Measurements from ENCODE around the gene P2RY6. TPM values are rescaled to one million over a fixed set of nuclear protein-coding genes. Genes with fewer than 3 reads are reported as not detected.

P2RY6 gene
- total RNA-seq, 4 donors from 2014 or later: 0.78 to 2.8 (median 1.1) TPM; not detected in 1

DNA sequence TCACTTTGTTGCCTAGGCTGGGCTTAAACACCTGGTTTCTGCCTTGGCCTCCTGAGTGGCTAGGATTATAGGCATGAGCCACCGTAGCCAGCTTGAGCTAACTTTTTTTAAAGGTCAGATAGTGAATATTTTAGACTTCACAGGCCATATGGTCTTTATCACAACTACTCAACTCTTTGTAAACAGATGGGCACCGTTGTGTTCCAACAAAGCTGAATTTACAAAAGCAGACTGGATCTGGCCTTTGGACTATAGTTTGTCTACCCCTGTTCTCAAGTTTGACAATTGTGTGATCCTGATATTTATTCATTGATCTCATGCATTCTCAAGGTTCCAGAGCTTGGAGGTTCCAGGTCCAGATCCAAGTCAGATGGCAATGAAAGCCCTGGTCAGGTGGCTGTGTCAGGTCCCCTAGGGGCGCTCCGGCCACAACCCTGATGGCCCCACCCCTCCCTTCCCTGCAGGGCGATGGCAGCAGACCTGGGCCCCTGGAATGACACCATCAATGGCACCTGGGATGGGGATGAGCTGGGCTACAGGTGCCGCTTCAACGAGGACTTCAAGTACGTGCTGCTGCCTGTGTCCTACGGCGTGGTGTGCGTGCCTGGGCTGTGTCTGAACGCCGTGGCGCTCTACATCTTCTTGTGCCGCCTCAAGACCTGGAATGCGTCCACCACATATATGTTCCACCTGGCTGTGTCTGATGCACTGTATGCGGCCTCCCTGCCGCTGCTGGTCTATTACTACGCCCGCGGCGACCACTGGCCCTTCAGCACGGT lies 38.3 kb upstream of the P2RY6 start:
- Histone ChIP-seq H3K27ac (peak overlapping the region; percentile 92 to 98 (median 96)), H3K36me3 (peaks cover 0 to 7% of the 10 kb centered on the region in 2 donors), H3K4me3 (no peak overlapping the region), H3K9me3 (no peaks in the 10 kb centered on the region), H3K4me1 (peaks cover 55 to 57% of the 10 kb centered on the region in 2 donors), H3K27me3 (no peaks in the 10 kb centered on the region)
- in situ Hi-C loops (cut with MboI; ENCODE audit: low sequenced_read_pairs in 4 of 4): no loop called here
- TF ChIP-seq, protein P1, sequence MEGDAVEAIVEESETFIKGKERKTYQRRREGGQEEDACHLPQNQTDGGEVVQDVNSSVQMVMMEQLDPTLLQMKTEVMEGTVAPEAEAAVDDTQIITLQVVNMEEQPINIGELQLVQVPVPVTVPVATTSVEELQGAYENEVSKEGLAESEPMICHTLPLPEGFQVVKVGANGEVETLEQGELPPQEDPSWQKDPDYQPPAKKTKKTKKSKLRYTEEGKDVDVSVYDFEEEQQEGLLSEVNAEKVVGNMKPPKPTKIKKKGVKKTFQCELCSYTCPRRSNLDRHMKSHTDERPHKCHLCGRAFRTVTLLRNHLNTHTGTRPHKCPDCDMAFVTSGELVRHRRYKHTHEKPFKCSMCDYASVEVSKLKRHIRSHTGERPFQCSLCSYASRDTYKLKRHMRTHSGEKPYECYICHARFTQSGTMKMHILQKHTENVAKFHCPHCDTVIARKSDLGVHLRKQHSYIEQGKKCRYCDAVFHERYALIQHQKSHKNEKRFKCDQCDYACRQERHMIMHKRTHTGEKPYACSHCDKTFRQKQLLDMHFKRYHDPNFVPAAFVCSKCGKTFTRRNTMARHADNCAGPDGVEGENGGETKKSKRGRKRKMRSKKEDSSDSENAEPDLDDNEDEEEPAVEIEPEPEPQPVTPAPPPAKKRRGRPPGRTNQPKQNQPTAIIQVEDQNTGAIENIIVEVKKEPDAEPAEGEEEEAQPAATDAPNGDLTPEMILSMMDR (IDR thresholded peaks at IDR 0.05 in 4 of 5, conservative IDR thresholded peaks at IDR 0.05 in 1 of 5): no peak
- TF ChIP-seq POLR2A (IDR thresholded peaks at IDR 0.05): no peak
- DNase-seq (peak in 1 of 2 donors; percentile 23), ATAC-seq (no peak)
- intact Hi-C loops (cut with DNase I; ENCODE audit: low total_unique reads): no loop called here

- no peak for ATAC-seq
- DNase-seq: peak in 1 of 2 donors; percentile 67
- Histone ChIP-seq H3K36me3 (peaks cover 0 to 7% of the 10 kb centered on the region in 2 donors), H3K27me3 (no peaks in the 10 kb centered on the region), H3K27ac (peak overlapping the region; percentile 92 to 98 (median 96)), H3K9me3 (no peaks in the 10 kb centered on the region), H3K4me3 (no peak overlapping the region), H3K4me1 (peaks cover 58 to 59% of the 10 kb centered on the region in 2 donors)
- TF ChIP-seq, protein P1 (IDR thresholded peaks at IDR 0.05 in 4 of 5, conservative IDR thresholded peaks at IDR 0.05 in 1 of 5): no peak
- TF ChIP-seq POLR2A (IDR thresholded peaks at IDR 0.05): no peak
- intact Hi-C loops (cut with DNase I; ENCODE audit: low total_unique reads): loop anchor here (5.0 kb wide), 1 partner anchor 143 kb away; the partner anchor contains the start of gene RELT
- in situ Hi-C loops (cut with MboI; ENCODE audit: low sequenced_read_pairs in 4 of 4): no loop called here
These were observed 37.5 kb upstream of the P2RY6 start for GRCh38 chr11:73234471-73235181.

GRCh38 chr11:73235236-73235786 lies 36.8 kb upstream of the P2RY6 start:
- TF ChIP-seq, protein P1 (IDR thresholded peaks at IDR 0.05 in 4 of 5, conservative IDR thresholded peaks at IDR 0.05 in 1 of 5): no peak
- TF ChIP-seq POLR2A (IDR thresholded peaks at IDR 0.05): no peak
- H3K4me1 ChIP-seq: peaks cover 61 to 65% of the 10 kb centered on the region in 2 donors
- ATAC-seq: peak; percentile 3 to 8
- H3K4me3 ChIP-seq: no peak overlapping the region
- intact Hi-C loops (cut with DNase I; ENCODE audit: low total_unique reads) (loop anchor here (5.0 kb wide), 1 partner anchor 142 kb away; the partner anchor contains the start of gene RELT), in situ Hi-C loops (cut with MboI; ENCODE audit: low sequenced_read_pairs in 4 of 4) (no loop called here)
- DNase-seq: peak in 1 of 2 donors; percentile 72
- no peaks in the 10 kb centered on the region for H3K27me3 ChIP-seq
- H3K27ac ChIP-seq: peak overlapping the region; percentile 92 to 98 (median 96)
- no peaks in the 10 kb centered on the region for H3K9me3 ChIP-seq
- peaks cover 0 to 7% of the 10 kb centered on the region in 2 donors for H3K36me3 ChIP-seq

- H3K9me3 ChIP-seq: no peaks in the 10 kb centered on the region
- no peaks in the 10 kb centered on the region for H3K27me3 ChIP-seq
- DNase-seq (peak in 1 of 2 donors; percentile 77), ATAC-seq (peak in 1 of 2 donors; percentile 4)
- peak overlapping the region; percentile 92 to 98 (median 96) for H3K27ac ChIP-seq
- intact Hi-C loops (cut with DNase I; ENCODE audit: low total_unique reads): loop anchor here (1.0 to 5.0 kb wide), 2 partner anchors 18 to 141 kb away; partner anchors contain the start of genes P2RY2 and RELT
- in situ Hi-C loops (cut with MboI; ENCODE audit: low sequenced_read_pairs in 4 of 4): no loop called here
- H3K4me1 ChIP-seq: peaks cover 66 to 75% of the 10 kb centered on the region in 2 donors
- TF ChIP-seq, protein P1 (IDR thresholded peaks at IDR 0.05 in 4 of 5, conservative IDR thresholded peaks at IDR 0.05 in 1 of 5): no peak
- TF ChIP-seq POLR2A (IDR thresholded peaks at IDR 0.05): no peak
- H3K4me3 ChIP-seq: no peak overlapping the region
- H3K36me3 ChIP-seq: peaks cover 0 to 7% of the 10 kb centered on the region in 2 donors
These were observed 35.9 kb upstream of the P2RY6 start for GRCh38 chr11:73236205-73236765.
